ENCODE measurements around the gene CNDP2. TPM values are rescaled to one million over a fixed set of nuclear protein-coding genes. Genes with fewer than 3 reads are reported as not detected.

CNDP2 gene
- total RNA-seq, 6 experiments from 2014 or later: 178 to 367 (median 230) TPM

DNA sequence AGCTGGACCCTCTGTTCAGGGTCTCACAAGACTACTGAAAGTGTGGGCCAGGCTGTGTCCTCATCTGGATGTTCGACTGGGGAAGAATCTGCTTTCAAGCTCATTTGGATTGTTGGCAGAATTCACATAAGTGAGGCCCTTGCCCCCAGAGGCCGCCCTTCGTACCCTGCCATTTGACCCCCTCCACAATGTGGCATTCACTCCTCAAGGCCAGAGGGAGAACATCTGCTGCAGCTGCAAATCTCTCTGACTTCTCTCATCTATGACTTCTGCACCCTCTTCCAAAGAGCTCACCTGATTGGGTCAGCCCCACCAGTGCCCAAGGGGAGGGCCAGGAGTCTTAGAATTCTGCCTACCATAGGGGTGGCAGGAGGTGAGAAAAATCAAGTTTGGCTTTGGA is 3.9 kb upstream of the CNDP2 start:
- TF ChIP-seq POLR2A (IDR thresholded peaks at IDR 0.05): no peak

DNA sequence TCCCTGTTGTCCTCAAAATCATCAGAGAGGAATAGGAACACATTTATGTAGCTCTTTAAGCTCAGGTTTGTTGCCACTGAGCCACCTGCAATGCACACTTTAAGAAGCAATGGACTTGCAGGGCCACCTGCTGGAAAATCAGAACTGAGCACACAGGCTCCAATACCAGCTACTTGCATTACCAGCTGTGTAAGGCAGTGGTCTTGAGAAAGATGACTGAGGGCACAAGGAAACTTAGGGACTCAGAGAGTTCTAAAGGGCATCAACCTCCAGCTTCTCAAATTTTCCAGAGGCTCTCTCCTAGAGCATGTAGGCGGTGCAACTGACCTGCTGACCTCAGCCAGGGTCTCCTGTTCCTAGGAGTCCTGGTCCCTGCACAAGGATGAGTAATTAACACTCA is 2.5 kb upstream of the CNDP2 start:
- intact Hi-C loops (cut with DNase I): loop anchor here in 1 of 2 donors (5.0 kb wide), 1 partner anchor 141 kb away; no protein-coding TSS in a partner anchor
- no peak overlapping the region for H3K4me3 ChIP-seq
- H3K27ac ChIP-seq: no peak overlapping the region
- no peak for TF ChIP-seq POLR2A (IDR thresholded peaks at IDR 0.05)
- TF ChIP-seq, protein P1, sequence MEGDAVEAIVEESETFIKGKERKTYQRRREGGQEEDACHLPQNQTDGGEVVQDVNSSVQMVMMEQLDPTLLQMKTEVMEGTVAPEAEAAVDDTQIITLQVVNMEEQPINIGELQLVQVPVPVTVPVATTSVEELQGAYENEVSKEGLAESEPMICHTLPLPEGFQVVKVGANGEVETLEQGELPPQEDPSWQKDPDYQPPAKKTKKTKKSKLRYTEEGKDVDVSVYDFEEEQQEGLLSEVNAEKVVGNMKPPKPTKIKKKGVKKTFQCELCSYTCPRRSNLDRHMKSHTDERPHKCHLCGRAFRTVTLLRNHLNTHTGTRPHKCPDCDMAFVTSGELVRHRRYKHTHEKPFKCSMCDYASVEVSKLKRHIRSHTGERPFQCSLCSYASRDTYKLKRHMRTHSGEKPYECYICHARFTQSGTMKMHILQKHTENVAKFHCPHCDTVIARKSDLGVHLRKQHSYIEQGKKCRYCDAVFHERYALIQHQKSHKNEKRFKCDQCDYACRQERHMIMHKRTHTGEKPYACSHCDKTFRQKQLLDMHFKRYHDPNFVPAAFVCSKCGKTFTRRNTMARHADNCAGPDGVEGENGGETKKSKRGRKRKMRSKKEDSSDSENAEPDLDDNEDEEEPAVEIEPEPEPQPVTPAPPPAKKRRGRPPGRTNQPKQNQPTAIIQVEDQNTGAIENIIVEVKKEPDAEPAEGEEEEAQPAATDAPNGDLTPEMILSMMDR (IDR thresholded peaks at IDR 0.05): peak; percentile 74 to 93 (median 86)
- no peaks in the 10 kb centered on the region for H3K36me3 ChIP-seq
- H3K4me1 ChIP-seq: peaks cover 0 to 18% (median 9%) of the 10 kb centered on the region in 4 donors
- peak in 1 of 3 donors; percentile 75 for DNase-seq
- H3K9me3 ChIP-seq: no peaks in the 10 kb centered on the region
- no peaks in the 10 kb centered on the region for H3K27me3 ChIP-seq
- peak in 3 of 4 donors; percentile 9 to 24 (median 18) for ATAC-seq
- no CpG with 5 or more reads among the region's 1 CpG for WGBS (ENCODE audit: insufficient coverage, low coverage, low lambda C conversion rate, missing lambda C conversion rate)

More for the DNA sequence above, 3.9 kb upstream of the CNDP2 start:
- H3K4me3 ChIP-seq: no peak overlapping the region
- WGBS (ENCODE audit: insufficient coverage, low coverage, low lambda C conversion rate, missing lambda C conversion rate): 77% methylated on average over 3 of the region's 3 CpGs
- ATAC-seq: no peak
- no peaks in the 10 kb centered on the region for H3K27me3 ChIP-seq
- no peaks in the 10 kb centered on the region for H3K36me3 ChIP-seq
- no peaks in the 10 kb centered on the region for H3K9me3 ChIP-seq
- H3K27ac ChIP-seq: no peak overlapping the region
- peaks cover 0 to 4% (median 2%) of the 10 kb centered on the region in 4 donors for H3K4me1 ChIP-seq
- DNase-seq: no peak
- intact Hi-C loops (cut with DNase I): loop anchor here in 1 of 2 donors (5.0 kb wide), 1 partner anchor 140 kb away; no protein-coding TSS in a partner anchor

DNA sequence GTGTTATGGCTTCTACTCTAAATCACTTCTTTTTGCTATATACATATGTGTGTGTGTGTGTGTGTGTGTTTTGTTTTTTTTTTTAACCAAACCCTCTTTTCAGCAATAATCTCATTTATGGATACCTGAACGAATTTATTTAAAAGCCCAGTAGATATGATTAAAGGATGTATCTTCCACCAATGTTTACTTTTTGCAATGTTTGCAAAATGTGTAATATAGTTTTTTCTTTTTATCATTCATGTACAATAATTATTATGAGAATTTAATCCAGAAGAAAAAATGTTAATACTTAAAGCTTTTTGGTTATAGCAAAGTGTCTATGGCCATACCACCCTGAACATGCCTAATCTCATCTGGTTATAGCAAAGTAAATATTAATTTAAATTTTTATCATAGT is 1.6 kb upstream of the CNDP2 start:
- ATAC-seq (no peak), DNase-seq (no peak)
- Histone ChIP-seq H3K4me1 (peaks cover 0 to 27% (median 11%) of the 10 kb centered on the region in 4 donors), H3K27ac (no peak overlapping the region), H3K4me3 (no peak overlapping the region), H3K36me3 (no peaks in the 10 kb centered on the region), H3K9me3 (no peaks in the 10 kb centered on the region), H3K27me3 (no peaks in the 10 kb centered on the region)
- TF ChIP-seq POLR2A (IDR thresholded peaks at IDR 0.05): no peak
- TF ChIP-seq, protein P1 (IDR thresholded peaks at IDR 0.05): no peak
- 57% methylated on average over 1 of the region's 1 CpG for WGBS (ENCODE audit: insufficient coverage, low coverage, low lambda C conversion rate, missing lambda C conversion rate)
- intact Hi-C loops (cut with DNase I): loop anchor here in 1 of 2 donors (5.0 kb wide), 1 partner anchor 142 kb away; no protein-coding TSS in a partner anchor

DNA sequence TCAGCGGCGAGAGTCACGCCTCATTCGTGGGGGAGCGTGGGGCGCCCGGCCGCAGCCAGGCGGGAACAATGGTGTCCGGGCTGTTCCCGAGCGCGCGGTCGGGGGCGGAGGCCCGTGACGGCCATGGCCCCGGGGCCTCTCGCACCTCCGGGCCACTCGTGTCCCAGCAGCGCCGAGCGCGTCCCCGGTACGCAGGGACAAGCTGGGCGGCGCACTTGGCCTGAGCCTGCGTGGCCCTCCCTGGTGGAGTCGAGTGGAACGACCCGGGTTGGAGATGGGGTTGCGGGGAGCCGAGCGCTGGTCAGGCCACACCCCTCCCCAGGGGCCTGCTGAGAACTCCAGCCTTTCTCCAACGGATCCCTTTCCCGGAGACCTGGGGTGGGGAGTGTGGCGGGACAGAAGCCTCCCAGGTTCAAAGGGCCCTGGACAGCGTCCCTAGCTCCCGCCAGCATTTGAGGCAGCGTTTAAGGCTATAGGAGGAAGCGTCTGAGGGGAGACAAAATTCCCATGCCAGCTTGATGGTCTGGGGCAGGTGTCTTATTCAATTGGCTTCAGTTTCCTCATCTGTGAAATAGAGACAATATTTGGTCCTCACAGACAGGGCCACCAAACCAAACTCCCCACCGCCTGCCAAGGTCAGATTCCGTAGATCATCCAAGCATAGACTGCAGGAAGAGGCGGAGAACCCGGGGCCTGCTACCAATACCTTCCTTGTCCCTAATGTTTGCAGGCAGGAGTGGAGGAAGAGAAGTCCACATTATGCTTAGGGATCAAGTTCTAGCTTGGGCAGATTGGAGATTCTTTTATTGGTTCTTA is 553 bp downstream of the CNDP2 start:
- WGBS (ENCODE audit: insufficient coverage, low coverage, low lambda C conversion rate, missing lambda C conversion rate): 14% methylated on average over 8 of the region's 48 CpGs
- Histone ChIP-seq H3K9me3 (no peaks in the 10 kb centered on the region), H3K36me3 (peaks cover 0 to 3% (median 0%) of the 10 kb centered on the region in 4 donors), H3K4me3 (peak overlapping the region; percentile 83 to 94 (median 86)), H3K27me3 (no peaks in the 10 kb centered on the region), H3K27ac (peak overlapping the region; percentile 91 to 96 (median 92)), H3K4me1 (peaks cover 0 to 44% (median 18%) of the 10 kb centered on the region in 4 donors)
- intact Hi-C loops (cut with DNase I): no loop called here
- peak; percentile 19 for TF ChIP-seq POLR2A (IDR thresholded peaks at IDR 0.05)
- TF ChIP-seq, protein P1 (IDR thresholded peaks at IDR 0.05): peak in 1 of 4 donors; percentile 41
- peak in 2 of 3 donors; percentile 77 for DNase-seq
- peak; percentile 4 to 41 (median 36) for ATAC-seq

DNA sequence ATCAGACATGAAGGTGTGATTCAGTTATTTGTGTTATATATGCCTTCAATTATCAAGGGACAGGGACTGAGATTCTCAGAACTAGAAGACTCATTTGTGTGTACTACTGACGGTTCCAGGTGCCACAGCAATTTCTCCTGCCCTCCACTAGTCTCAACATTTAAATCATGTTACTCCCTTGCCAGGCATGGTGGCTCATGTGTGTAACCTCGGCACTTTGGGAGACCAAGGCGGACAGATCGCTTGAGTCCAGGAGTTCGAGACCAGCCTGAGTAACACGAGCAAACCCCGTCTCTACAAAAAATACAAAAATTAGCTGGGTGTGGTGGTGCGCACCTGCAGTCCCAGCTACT is 1.1 kb downstream of the CNDP2 start:
- peak overlapping the region; percentile 91 to 96 (median 92) for H3K27ac ChIP-seq
- WGBS (ENCODE audit: insufficient coverage, low coverage, low lambda C conversion rate, missing lambda C conversion rate): 76% methylated on average over 8 of the region's 8 CpGs
- no peak for DNase-seq
- intact Hi-C loops (cut with DNase I): no loop called here
- peaks cover 0 to 50% (median 21%) of the 10 kb centered on the region in 4 donors for H3K4me1 ChIP-seq
- peak overlapping the region; percentile 83 to 94 (median 86) for H3K4me3 ChIP-seq
- peaks cover 0 to 9% (median 2%) of the 10 kb centered on the region in 4 donors for H3K36me3 ChIP-seq
- H3K9me3 ChIP-seq: no peaks in the 10 kb centered on the region
- no peak for ATAC-seq
- TF ChIP-seq, protein P1 (IDR thresholded peaks at IDR 0.05): no peak
- no peak for TF ChIP-seq POLR2A (IDR thresholded peaks at IDR 0.05)
- no peaks in the 10 kb centered on the region for H3K27me3 ChIP-seq
